GM21723 (cell line): Measurements from ENCODE around the gene CDC16.
A peak's percentile ranks its signal among the peaks of the same experiment; 100 is the strongest.

ENCODE experiments used
- ATAC-seq: cut with Tn5 transposase; IDR thresholded peaks from one replicate; pipeline ENCODE4 v1.9.1; 2021; ENCODE audit warnings: mild to moderate bottlenecking, moderate library complexity; ENCODE audit not compliant: unreplicated experiment

The CDC16 gene

DNA sequence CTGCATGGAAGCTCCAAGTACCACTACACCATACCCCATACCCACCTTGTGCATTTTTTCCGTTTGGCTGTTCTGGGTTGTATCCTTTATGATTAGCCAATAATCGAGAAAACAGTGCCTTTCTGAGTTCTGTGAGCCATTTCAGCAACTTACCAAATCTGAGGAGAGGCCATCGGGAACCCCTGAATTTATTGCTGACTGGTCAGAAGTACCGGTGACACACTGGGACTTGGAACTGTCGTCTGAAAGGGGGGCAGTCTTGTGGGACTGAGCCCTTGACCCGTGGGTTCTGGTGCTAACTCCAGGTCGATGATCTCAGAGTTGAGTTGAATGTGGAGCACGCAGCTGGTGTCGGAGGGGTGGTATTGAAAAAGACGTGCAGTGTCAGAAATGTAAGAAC lies 61.8 kb downstream of the CDC16 start:
- no peak for ATAC-seq

GRCh38 chr13:114296902-114297301 lies 62.2 kb downstream of the CDC16 start:
- no peak for ATAC-seq

GRCh38 chr13:114298866-114299265 lies 64.2 kb downstream of the CDC16 start:
- no peak for ATAC-seq

- no peak for ATAC-seq
These were observed 65.1 kb downstream of the CDC16 start for GRCh38 chr13:114299604-114300305.

DNA sequence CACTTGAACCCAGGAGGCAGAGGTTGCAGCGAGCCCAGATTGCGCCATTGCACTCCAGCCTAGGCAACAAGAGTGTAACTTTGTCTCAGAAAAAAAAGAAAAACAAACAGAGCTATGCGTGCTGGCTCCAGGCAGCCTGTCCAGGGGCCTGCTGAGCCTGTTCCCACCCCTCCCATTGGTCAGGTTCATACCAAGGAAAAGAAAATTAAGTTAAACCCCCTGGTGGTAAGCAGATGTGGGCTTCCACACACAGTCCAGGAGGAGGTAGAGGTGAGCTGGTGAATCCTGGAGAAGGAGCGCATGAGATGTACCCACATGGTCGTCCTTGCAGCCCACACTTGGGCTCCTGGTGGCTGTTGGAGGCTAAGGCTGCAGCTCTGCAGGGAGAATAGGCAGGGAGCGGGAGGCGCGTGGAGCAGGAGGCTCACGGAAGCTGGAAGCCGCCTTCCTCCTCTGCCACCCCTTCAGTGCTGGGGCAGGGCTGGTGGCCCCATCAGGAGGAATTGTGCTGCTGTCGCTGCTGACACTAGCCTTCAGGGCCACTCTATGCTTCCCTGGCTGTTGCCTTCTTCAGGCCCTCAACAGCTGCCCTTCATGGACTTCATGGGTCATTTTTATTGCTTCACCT lies 69.1 kb downstream of the CDC16 start:
- no peak for ATAC-seq

GRCh38 chr13:114304346-114305034 lies 69.8 kb downstream of the CDC16 start:
- ATAC-seq = no peak

GRCh38 chr13:114309086-114309485 lies 74.4 kb downstream of the CDC16 start:
- no peak for ATAC-seq

GRCh38 chr13:114309806-114310410 lies 75.2 kb downstream of the CDC16 start:
- no peak for ATAC-seq

- ATAC-seq = no peak
These were observed 76.3 kb downstream of the CDC16 start for GRCh38 chr13:114310956-114311355.

DNA sequence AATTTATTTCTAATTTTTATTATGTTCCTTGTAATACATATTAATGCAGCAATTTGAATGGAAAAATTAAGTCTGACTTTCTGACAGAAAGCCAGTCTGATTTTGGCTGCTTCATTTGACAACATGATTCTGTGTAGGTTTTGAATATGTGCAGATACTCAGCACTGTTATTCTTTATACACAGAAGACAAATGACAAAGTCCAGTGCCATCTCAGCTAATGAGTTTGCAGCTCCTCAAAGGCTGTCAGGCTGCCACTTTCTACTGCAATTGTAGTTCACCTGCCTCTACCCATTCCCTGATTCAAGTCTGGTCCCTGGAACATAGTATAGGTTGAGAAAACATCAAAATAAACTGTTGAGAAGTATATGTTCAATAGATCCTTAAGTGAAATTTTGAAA lies 76.7 kb downstream of the CDC16 start:
- no peak for ATAC-seq

- ATAC-seq = no peak
These were observed 77.2 kb downstream of the CDC16 start for GRCh38 chr13:114311908-114312307.

- peak; percentile 32 for ATAC-seq
These were observed 78.6 kb downstream of the CDC16 start for GRCh38 chr13:114313061-114313860.

- ATAC-seq = peak; percentile 82
These were observed 79.6 kb downstream of the CDC16 start, which contains the start of gene CHAMP1 for GRCh38 chr13:114314074-114314912. TSS of gene CHAMP1 (plus strand) at chr13:114314503. CDS start at chr13:114323843, 9,340 bp downstream.

- no peak for ATAC-seq
These were observed 80.5 kb downstream of the CDC16 start for GRCh38 chr13:114315074-114315785.

GRCh38 chr13:114318624-114319023 lies 83.9 kb downstream of the CDC16 start:
- no peak for ATAC-seq

DNA sequence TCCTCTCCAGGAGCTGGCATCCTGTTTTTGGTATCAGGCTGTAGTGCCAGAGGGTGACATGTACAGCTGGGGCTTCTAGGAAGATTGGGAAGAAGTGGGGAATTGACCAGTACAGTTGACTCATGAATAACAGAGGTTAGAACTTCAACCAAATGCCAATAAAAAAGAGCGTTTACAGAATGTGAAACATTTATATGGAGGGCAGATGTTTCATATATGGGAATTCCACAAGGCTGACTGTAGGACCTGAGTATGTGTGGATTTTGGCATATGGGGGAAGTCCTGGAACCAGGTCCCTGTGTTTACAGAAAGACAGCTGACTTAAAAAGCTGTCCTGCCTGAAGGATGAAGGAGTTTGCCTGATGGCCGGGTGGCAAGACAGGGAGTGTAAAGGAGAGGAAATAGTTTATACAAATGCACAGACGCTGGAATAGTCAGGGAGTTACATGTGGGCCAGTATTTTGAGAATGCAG lies 84.8 kb downstream of the CDC16 start:
- ATAC-seq = no peak

DNA sequence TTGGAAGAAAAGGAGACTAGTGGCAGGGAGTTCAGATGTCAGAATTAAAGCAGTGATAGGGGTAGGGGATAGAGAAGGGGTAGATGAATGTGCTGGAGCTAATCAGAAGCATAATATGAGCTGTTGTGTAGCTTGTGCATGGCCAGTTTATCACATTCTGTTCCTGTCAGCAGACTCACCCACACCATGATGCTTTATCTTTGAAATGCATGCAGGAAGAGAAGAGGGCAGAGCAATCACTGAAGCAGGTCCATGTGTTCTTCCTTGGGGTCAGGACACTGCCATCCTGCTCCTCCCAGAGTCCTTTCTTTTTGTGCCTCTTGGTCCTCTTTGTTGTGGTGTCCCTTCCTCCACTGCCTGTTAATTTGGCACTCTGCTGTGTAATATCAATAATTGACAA lies 85.4 kb downstream of the CDC16 start:
- no peak for ATAC-seq

GRCh38 chr13:114321256-114321655 lies 86.6 kb downstream of the CDC16 start:
- ATAC-seq = no peak
